Measurements from ENCODE around the gene PDGFC. TPM values are rescaled to one million over a fixed set of nuclear protein-coding genes. Genes with fewer than 3 reads are reported as not detected.

Gene PDGFC, protein sequence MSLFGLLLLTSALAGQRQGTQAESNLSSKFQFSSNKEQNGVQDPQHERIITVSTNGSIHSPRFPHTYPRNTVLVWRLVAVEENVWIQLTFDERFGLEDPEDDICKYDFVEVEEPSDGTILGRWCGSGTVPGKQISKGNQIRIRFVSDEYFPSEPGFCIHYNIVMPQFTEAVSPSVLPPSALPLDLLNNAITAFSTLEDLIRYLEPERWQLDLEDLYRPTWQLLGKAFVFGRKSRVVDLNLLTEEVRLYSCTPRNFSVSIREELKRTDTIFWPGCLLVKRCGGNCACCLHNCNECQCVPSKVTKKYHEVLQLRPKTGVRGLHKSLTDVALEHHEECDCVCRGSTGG
- total RNA-seq: 23.0 and 30.5 TPM in 2 replicates

DNA sequence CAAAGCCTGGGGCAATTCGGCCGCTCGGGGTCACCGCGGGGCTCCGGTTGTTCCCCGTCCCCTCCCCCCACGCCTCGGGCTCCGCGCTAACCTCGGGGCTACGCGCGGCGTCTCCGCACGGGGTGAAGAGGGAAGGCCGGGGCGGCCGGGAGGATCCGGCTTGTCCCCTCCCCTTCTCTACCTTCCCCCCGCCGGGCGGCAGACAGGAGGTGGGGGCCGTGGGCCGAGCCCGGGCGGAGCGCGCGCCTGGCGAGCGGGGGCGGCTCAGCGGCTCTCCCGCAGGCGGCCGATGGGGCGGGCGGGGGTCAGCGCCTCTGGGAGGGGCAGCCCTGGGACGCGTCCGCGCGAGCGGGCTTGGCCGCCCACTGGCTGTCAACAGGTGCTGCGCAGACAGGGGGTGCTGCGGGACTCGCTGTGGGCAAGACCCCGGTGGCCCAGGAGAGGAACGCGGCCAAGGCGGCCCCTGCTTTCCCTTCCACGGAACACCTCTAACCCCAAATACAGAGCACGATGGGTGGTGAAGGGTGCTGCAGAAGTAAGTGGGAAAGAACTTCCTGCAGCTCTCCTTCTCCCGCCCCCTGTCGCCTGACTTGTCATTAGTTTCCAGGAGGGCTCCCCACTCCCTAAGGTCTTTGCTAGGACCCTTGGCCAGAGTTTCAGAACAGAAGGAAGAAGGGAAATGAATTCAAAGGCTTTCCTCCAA, at the start of gene PDGFC:
Gene PDGFC, minus strand, starts transcription at position 124 of the 703 bp plus-strand sequence. CDS start 896 bp downstream, outside the sequence.

Other genes starting within 250 kb of the PDGFC start
- 2.3 and 3.6 TPM in 2 replicates for gene GLRB, start 104.4 kb upstream of the PDGFC start, total RNA-seq
- gene GRIA2, start 248.9 kb upstream of the PDGFC start, total RNA-seq: 0.12 TPM in 1 of 2 replicates, not detected in the other

All from pericardium fibroblast (primary cell).